Measurements from ENCODE around the gene KPNA6.
"Not testable (repeated sequence)": the region's sequence is repeated elsewhere in the genome, so short reads cannot be mapped to it uniquely, and the experiment has no call there.

KPNA6 gene

GRCh38 chr1:32107742-32108661 lies at the start of gene KPNA6:
Gene KPNA6, plus strand, starts transcription at chr1:32108056. Its CDS starts 75 bp downstream, at chr1:32108131.
- DNase-seq (ENCODE audit: low spot score) = peak; percentile 96

GRCh38 chr1:32060914-32061313 lies 46.9 kb upstream of the KPNA6 start:
- no peak for DNase-seq (ENCODE audit: low spot score)

- DNase-seq (ENCODE audit: low spot score) = no peak
Observed at GRCh38 chr1:32062867-32063230, 45.0 kb upstream of the KPNA6 start.

- peak; percentile 78 for DNase-seq (ENCODE audit: low spot score)
Observed at GRCh38 chr1:32063261-32063681, 44.6 kb upstream of the KPNA6 start.

DNA sequence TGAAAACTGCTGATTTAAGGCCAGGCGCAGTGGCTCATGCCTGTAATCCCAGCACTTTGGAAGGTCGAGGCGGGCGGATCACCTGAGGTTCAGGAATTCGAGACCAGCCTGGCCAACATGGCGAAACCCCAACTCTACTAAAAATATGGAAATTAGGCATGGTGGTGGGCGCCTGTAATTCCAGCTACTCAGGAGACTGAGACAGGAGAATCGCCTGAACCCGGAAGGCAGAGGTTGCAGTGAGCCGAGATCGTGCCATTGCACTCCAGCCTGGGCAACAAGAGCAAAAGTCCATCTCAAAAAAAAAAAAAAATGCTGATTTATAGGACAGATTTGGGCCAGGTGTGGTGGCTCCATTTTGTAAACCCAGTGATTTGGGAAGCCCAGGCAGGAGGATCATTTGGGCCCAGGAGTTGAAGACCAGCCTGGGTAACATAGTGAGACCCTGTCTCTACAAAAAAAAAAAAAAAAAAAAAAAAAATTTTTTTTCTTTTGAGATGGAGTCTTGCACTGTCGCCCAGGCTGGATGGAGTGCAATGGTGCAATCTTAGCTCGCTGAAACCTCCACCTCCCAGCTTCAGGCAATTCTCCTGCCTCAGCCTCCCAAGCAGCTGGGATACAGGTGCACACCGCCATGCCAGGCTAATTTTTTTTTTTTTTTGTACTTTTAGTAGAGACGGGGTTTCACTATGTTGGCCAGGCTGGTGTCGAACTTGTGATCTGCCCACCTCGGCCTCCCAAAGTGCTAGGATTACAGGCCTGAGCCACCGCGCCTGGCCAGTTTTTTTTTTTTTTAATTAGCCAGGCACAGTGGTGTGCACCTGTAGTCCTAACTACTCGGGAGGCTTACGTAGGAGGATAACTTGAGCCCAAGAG lies 42.0 kb upstream of the KPNA6 start:
- DNase-seq (ENCODE audit: low spot score) = not testable (repeated sequence)

DNA sequence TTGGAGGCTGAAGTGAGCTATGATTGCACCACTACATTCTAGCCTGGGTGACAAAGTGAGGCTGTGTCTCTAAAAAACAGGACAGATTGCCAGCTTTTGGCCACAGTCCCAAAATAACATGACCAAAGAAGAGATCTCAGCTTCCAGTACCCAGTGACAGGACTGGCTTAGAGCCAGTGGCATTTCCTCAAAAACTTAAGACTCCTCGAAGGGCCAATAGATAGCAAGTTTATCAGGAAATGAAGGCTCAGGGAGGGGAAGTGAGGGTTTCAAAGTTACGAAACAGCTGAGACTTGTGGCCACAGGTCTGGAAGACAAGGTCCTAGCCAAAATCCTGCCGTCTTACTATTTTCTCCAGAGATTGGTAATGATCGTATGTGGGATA lies 41.4 kb upstream of the KPNA6 start:
- DNase-seq (ENCODE audit: low spot score) = peak; percentile 38

DNA sequence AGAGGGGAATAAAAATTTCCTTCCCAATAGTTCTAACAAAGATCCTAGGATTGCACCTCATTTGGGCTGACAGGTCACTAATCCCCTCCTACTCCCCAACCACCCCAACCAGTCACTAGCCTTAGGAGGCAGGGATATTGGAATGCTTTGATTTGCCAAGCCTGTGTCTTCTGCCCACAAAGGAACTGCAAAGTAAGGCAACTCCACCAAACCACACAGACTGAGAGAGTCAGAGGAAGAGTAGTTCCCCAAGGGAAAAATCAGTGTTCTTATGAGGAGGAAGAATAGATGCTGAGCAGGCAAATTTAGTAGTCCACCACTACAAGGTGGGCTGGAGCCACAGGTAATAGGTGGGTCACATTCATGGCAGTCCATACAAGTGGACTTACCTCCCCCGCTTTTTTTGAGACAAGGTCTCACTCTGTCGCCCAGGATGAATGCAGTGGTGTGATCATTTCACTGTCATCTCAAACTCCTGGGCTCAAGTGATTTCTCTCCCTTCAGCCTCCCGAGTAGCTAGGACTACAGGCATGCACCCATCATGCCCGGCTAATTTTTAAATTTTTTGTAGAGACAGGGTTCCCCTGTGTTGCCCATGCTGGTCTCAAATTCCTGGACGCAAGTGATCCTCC lies 38.8 kb upstream of the KPNA6 start:
- DNase-seq (ENCODE audit: low spot score) = no peak

GRCh38 chr1:32071758-32072621 lies 35.9 kb upstream of the KPNA6 start:
- DNase-seq (ENCODE audit: low spot score) = peak; percentile 84

DNA sequence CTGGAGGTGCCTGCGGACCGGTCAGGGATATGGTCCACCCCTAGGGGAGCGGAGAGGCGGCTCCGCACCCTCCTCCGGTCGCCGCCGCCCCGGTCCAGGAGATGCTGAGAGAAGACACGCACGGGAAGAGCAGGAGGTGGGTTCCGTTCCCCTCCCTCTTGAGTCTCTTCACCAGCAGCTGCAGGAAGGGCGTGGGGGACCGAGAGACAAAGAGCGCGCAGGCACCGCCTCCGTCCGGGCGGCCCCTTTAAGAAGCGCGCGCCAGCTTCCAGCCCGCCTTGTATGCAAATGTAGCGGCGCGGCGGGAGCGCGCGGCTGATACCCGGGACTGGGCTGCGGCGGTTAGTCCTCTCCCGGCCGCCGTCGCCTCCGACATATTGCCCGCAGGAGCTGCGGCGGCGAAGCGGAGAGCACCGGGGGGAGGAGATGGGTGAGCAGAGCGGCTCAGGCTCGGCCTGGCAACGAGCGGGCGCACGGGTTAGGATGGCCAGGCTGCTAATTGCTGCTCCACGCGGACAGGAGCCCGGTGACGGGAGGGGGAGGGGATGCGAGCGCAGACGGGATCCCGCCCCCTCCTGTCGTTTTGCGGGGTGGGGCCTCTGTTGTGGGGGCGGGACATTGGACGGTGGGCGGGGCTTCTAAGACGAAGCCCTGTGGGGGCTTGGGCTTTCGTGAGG lies 35.1 kb upstream of the KPNA6 start, which contains the start of gene TMEM39B:
Gene TMEM39B, plus strand, starts transcription at position 318 of the 677 bp plus-strand sequence. Its CDS starts 109 bp downstream, at position 427.
- DNase-seq (ENCODE audit: low spot score) = peak; percentile 96

GRCh38 chr1:32073299-32074229 lies 34.3 kb upstream of the KPNA6 start:
- no peak for DNase-seq (ENCODE audit: low spot score)

DNA sequence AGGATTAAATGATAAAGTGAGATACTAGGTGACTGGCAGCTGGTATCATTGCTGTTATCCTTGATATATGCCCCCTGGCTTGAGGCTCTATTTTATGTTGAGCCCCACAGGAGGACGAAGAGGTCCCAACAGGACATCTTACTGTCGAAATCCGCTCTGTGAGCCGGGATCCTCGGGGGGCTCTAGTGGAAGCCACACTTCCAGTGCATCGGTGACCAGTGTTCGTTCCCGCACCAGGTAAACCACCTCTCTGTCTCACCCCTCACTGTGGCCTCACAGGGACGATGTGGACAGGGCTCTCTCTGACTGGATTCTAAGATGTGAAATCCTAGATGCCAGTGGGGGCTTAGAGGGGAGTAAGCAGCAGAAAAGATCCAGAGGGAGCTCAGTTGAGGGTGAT lies 33.0 kb upstream of the KPNA6 start:
- no peak for DNase-seq (ENCODE audit: low spot score)

- DNase-seq (ENCODE audit: low spot score) = no peak
Observed at GRCh38 chr1:32077451-32077850, 30.4 kb upstream of the KPNA6 start.

- no peak for DNase-seq (ENCODE audit: low spot score)
Observed at GRCh38 chr1:32082022-32082421, 25.8 kb upstream of the KPNA6 start.

DNA sequence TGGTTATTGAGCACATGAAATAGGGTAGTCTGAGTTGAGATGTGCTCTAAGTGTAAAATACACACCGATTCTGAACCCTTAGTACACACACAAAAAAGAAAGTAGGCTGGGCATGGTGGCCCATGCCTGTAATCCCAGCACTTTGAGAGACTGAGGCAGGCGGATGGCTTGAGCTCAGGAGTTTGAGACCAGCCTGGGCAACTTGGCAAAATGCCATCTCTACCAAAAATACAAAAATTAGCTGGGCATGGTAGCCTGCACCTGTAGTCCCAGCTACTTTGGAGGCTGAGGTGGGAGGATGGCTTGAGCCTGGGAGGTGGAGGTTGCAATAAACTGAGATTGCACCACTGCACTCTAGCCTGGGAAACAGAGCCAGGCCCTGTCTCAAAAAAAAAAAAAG lies 21.5 kb upstream of the KPNA6 start:
- not testable (repeated sequence) for DNase-seq (ENCODE audit: low spot score)

- no peak for DNase-seq (ENCODE audit: low spot score)
Observed at GRCh38 chr1:32091176-32091575, 16.7 kb upstream of the KPNA6 start.

DNA sequence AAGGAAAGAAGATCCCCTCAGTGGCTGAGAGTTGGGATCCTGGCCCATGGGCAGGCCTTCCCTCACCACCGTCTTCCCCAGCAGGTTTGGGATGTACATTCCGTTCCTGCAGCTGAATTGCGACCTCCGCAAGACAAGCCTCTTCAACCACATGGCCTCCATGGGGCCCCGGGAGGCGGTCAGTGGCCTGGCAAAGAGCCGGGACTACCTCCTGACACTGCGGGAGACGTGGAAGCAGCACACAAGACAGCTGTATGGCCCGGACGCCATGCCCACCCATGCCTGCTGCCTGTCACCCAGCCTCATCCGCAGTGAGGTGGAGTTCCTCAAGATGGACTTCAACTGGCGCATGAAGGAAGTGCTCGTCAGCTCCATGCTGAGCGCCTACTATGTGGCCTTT lies 16.3 kb upstream of the KPNA6 start:
- no peak for DNase-seq (ENCODE audit: low spot score)

DNA sequence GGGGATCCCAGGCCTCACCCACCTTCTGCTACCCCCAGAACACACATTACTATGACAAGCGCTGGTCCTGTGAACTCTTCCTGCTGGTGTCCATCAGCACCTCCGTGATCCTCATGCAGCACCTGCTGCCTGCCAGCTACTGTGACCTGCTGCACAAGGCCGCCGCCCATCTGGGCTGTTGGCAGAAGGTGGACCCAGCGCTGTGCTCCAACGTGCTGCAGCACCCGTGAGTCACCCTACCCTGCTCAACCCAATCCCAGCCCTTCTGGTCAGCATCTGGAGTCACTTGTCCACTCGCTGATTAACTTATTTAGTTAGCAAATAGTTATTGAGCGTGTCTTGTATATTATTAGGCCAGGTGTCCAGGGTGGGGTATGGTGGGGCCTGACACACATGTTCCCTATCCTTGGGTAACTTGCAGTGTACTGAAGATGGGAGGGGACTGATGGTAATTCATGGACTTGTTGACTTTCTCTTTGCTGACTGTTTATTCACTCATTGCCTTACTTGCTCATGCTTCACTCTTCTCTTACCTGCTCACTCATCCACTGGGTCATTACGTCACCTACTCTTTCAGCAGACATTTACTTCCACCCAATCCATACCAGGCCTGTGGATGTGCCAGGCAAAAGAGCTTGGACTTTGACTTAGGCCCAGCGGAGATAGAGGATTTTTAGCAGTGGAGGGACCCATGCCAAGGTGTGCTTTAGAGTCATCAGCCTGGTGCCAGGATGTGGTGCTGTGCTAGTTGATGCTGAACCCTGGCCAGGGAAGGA lies 12.9 kb upstream of the KPNA6 start:
- DNase-seq (ENCODE audit: low spot score) = no peak

DNA sequence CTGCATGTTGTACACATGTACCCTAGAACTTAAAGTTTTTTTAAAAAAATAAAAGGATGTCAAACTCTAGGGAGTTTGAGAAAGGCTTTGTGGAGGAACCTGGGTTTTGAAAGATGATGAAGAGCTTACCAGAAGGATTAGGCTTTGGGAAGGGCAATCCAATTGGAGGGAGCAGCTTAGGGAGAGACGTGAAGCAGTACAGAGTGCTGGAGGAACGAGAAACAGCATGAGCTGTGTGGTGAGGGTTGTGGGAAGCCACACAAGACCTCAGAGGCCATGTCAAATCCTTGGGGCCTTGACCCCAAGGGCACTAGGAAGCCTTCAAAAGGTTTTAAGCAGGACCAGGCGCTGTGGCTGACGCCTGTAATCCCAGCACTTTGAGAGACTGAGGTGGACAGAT lies 8.4 kb upstream of the KPNA6 start:
- no peak for DNase-seq (ENCODE audit: low spot score)

GRCh38 chr1:32100359-32100758 lies 7.5 kb upstream of the KPNA6 start:
- DNase-seq (ENCODE audit: low spot score) = no peak

Data from RKO (cell line).